T-helper 17 cell (primary cell): ENCODE results near the gene IL6ST. TPM values are rescaled to one million over a fixed set of nuclear protein-coding genes. Genes with fewer than 3 reads are reported as not detected.
A peak's percentile ranks its signal among the peaks of the same experiment; 100 is the strongest.

Source experiments
- ATAC-seq: fragments of 150-1000 bp; cut with Tn5 transposase; 2 replicates; pipeline ENCODE4 v1.10.0; 2021; ENCODE audit warnings: mild to moderate bottlenecking, moderate library complexity
- DNase-seq, 3 donors: peaks; one replicate each; pipeline versions ENCODE4 v3.0.0 to v3.0.0-alpha.2; 2020 to 2021
- H3K9me3 ChIP-seq: one replicate; pipeline ENCODE4 v1.7.0; 2013; ENCODE audit warnings: low read length, mild to moderate bottlenecking; ENCODE audit not compliant: control insufficient read depth, poor library complexity, severe bottlenecking
- H3K27ac Mint-ChIP-seq: one replicate; pipeline ENCODE4 v1.8.0; 2022; ENCODE audit warnings: mild to moderate bottlenecking, moderate library complexity, mixed read lengths
- H3K27me3 Mint-ChIP-seq: one replicate; pipeline ENCODE4 v1.8.0; 2022; ENCODE audit warnings: mixed read lengths
- H3K36me3 Mint-ChIP-seq: one replicate; pipeline ENCODE4 v1.8.0; 2022; ENCODE audit warnings: low read depth, mixed read lengths
- H3K4me1 Mint-ChIP-seq: one replicate; pipeline ENCODE4 v1.8.0; 2022; ENCODE audit warnings: mild to moderate bottlenecking, mixed read lengths
- H3K4me3 Mint-ChIP-seq: one replicate; pipeline ENCODE4 v1.8.0; 2022; ENCODE audit warnings: mild to moderate bottlenecking, moderate library complexity, mixed read lengths
- total RNA-seq, 4 donors: library from RNA in 2 of 4; stranded (reverse) in 2 of 4; gene quantifications; one replicate each; pipeline ENCODE4 v1.2.3 and lab custom pipeline; 2022 to 2026

IL6ST gene
- total RNA-seq, 2 donors from 2014 or later, result 159 TPM

GRCh38 chr5:55904152-55904551 is 90.6 kb downstream of the IL6ST start:
- H3K36me3 Mint-ChIP-seq, result no peaks in the 10 kb centered on the region
- no peaks in the 10 kb centered on the region for H3K9me3 ChIP-seq
- peaks cover 9% of the 10 kb centered on the region for H3K27me3 Mint-ChIP-seq
- peaks cover 23% of the 10 kb centered on the region for H3K4me1 Mint-ChIP-seq
- DNase-seq (no peak), ATAC-seq (no peak)
- H3K27ac Mint-ChIP-seq, result peak overlapping the region; percentile 63
- peak overlapping the region; percentile 70 for H3K4me3 Mint-ChIP-seq

GRCh38 chr5:55903121-55903701 is 91.6 kb downstream of the IL6ST start:
- Mint-ChIP-seq H3K27me3 (peaks cover 10% of the 10 kb centered on the region), H3K4me1 (peaks cover 23% of the 10 kb centered on the region), H3K36me3 (no peaks in the 10 kb centered on the region), H3K4me3 (peak overlapping the region; percentile 70), H3K27ac (no peak overlapping the region)
- ATAC-seq, result peak; percentile 95
- no peaks in the 10 kb centered on the region for H3K9me3 ChIP-seq
- DNase-seq, result peak; percentile 44 to 55 (median 45)

- DNase-seq (no peak), ATAC-seq (no peak)
- Mint-ChIP-seq H3K27ac (no peak overlapping the region), H3K4me1 (peaks cover 27% of the 10 kb centered on the region), H3K27me3 (peaks cover 10% of the 10 kb centered on the region), H3K36me3 (no peaks in the 10 kb centered on the region), H3K4me3 (peak overlapping the region; percentile 70)
- no peaks in the 10 kb centered on the region for H3K9me3 ChIP-seq
Observed at GRCh38 chr5:55902696-55903095, 92.1 kb downstream of the IL6ST start.

GRCh38 chr5:55900776-55901175 is 94.0 kb downstream of the IL6ST start:
- peaks cover 10% of the 10 kb centered on the region for H3K27me3 Mint-ChIP-seq
- H3K36me3 Mint-ChIP-seq, result peaks cover 3% of the 10 kb centered on the region
- DNase-seq (no peak), ATAC-seq (no peak)
- no peak overlapping the region for H3K4me3 Mint-ChIP-seq
- no peaks in the 10 kb centered on the region for H3K9me3 ChIP-seq
- no peak overlapping the region for H3K27ac Mint-ChIP-seq
- H3K4me1 Mint-ChIP-seq, result peaks cover 29% of the 10 kb centered on the region

- no peak overlapping the region for H3K27ac Mint-ChIP-seq
- ATAC-seq (no peak), DNase-seq (no peak)
- no peak overlapping the region for H3K4me3 Mint-ChIP-seq
- H3K36me3 Mint-ChIP-seq, result peaks cover 3% of the 10 kb centered on the region
- H3K27me3 Mint-ChIP-seq, result peaks cover 10% of the 10 kb centered on the region
- H3K4me1 Mint-ChIP-seq, result peaks cover 25% of the 10 kb centered on the region
- H3K9me3 ChIP-seq, result no peaks in the 10 kb centered on the region
Observed at GRCh38 chr5:55900068-55900467, 94.7 kb downstream of the IL6ST start.

GRCh38 chr5:55899344-55899743 is 95.4 kb downstream of the IL6ST start:
- no peaks in the 10 kb centered on the region for H3K9me3 ChIP-seq
- Mint-ChIP-seq H3K36me3 (peaks cover 3% of the 10 kb centered on the region), H3K27me3 (peaks cover 10% of the 10 kb centered on the region), H3K27ac (no peak overlapping the region), H3K4me1 (peaks cover 25% of the 10 kb centered on the region), H3K4me3 (no peak overlapping the region)
- DNase-seq, result no peak
- no peak for ATAC-seq

- peak overlapping the region; percentile 57 for H3K27ac Mint-ChIP-seq
Observed at GRCh38 chr5:55897905-55898304, 96.9 kb downstream of the IL6ST start.

GRCh38 chr5:55897206-55897894 is 97.4 kb downstream of the IL6ST start:
- no peak for ATAC-seq
- H3K9me3 ChIP-seq, result no peaks in the 10 kb centered on the region

More at GRCh38 chr5:55897905-55898304, 96.9 kb downstream of the IL6ST start:
- DNase-seq, result no peak
- H3K4me3 Mint-ChIP-seq, result no peak overlapping the region
- H3K4me1 Mint-ChIP-seq, result peaks cover 12% of the 10 kb centered on the region
- H3K9me3 ChIP-seq, result no peaks in the 10 kb centered on the region
- H3K36me3 Mint-ChIP-seq, result peaks cover 3% of the 10 kb centered on the region
- peaks cover 10% of the 10 kb centered on the region for H3K27me3 Mint-ChIP-seq
- ATAC-seq, result peak; percentile 50

GRCh38 chr5:55896663-55897062 is 98.1 kb downstream of the IL6ST start:
- peaks cover 12% of the 10 kb centered on the region for H3K4me1 Mint-ChIP-seq
- H3K4me3 Mint-ChIP-seq, result no peak overlapping the region
- peaks cover 10% of the 10 kb centered on the region for H3K27me3 Mint-ChIP-seq
- H3K9me3 ChIP-seq, result no peaks in the 10 kb centered on the region
- ATAC-seq (no peak), DNase-seq (no peak)
- H3K36me3 Mint-ChIP-seq, result peaks cover 3% of the 10 kb centered on the region
- no peak overlapping the region for H3K27ac Mint-ChIP-seq

More at GRCh38 chr5:55897206-55897894, 97.4 kb downstream of the IL6ST start:
- peak overlapping the region; percentile 25 for H3K4me3 Mint-ChIP-seq
- peaks cover 3% of the 10 kb centered on the region for H3K36me3 Mint-ChIP-seq
- H3K27me3 Mint-ChIP-seq, result peaks cover 10% of the 10 kb centered on the region
- DNase-seq, result no peak
- peaks cover 12% of the 10 kb centered on the region for H3K4me1 Mint-ChIP-seq
- peak overlapping the region; percentile 57 for H3K27ac Mint-ChIP-seq

GRCh38 chr5:55896238-55896637 is 98.5 kb downstream of the IL6ST start:
- Mint-ChIP-seq H3K36me3 (peaks cover 3% of the 10 kb centered on the region), H3K27me3 (peaks cover 10% of the 10 kb centered on the region), H3K27ac (no peak overlapping the region), H3K4me1 (peaks cover 12% of the 10 kb centered on the region), H3K4me3 (no peak overlapping the region)
- no peak for DNase-seq
- no peak for ATAC-seq
- no peaks in the 10 kb centered on the region for H3K9me3 ChIP-seq

- Mint-ChIP-seq H3K36me3 (peaks cover 3% of the 10 kb centered on the region), H3K4me1 (peaks cover 10% of the 10 kb centered on the region), H3K27me3 (peaks cover 5% of the 10 kb centered on the region), H3K4me3 (no peak overlapping the region), H3K27ac (no peak overlapping the region)
- DNase-seq (no peak), ATAC-seq (no peak)
- H3K9me3 ChIP-seq, result no peaks in the 10 kb centered on the region
Observed at GRCh38 chr5:55895346-55895745, 99.4 kb downstream of the IL6ST start.

- Mint-ChIP-seq H3K36me3 (peaks cover 3% of the 10 kb centered on the region), H3K4me1 (peaks cover 10% of the 10 kb centered on the region), H3K27ac (no peak overlapping the region), H3K27me3 (peaks cover under 1% of the 10 kb centered on the region), H3K4me3 (no peak overlapping the region)
- no peaks in the 10 kb centered on the region for H3K9me3 ChIP-seq
- ATAC-seq (no peak), DNase-seq (no peak)
Observed at GRCh38 chr5:55894135-55894534, 100.6 kb downstream of the IL6ST start.

- peaks cover 6% of the 10 kb centered on the region for H3K4me1 Mint-ChIP-seq
Observed at GRCh38 chr5:55892479-55892878, 102.3 kb downstream of the IL6ST start.

GRCh38 chr5:55888205-55888604 is 106.6 kb downstream of the IL6ST start:
- DNase-seq (no peak), ATAC-seq (no peak)
- no peaks in the 10 kb centered on the region for H3K9me3 ChIP-seq
- peaks cover 3% of the 10 kb centered on the region for H3K4me1 Mint-ChIP-seq
- no peak overlapping the region for H3K27ac Mint-ChIP-seq
- no peak overlapping the region for H3K4me3 Mint-ChIP-seq
- H3K27me3 Mint-ChIP-seq, result peaks cover 9% of the 10 kb centered on the region
- H3K36me3 Mint-ChIP-seq, result no peaks in the 10 kb centered on the region

More at GRCh38 chr5:55892479-55892878, 102.3 kb downstream of the IL6ST start:
- Mint-ChIP-seq H3K36me3 (peaks cover 1% of the 10 kb centered on the region), H3K27ac (no peak overlapping the region), H3K27me3 (no peaks in the 10 kb centered on the region), H3K4me3 (no peak overlapping the region)
- H3K9me3 ChIP-seq, result no peaks in the 10 kb centered on the region
- ATAC-seq, result no peak
- no peak for DNase-seq
